ENCODE measurements around the gene HMX3.

Gene HMX3

GRCh38 chr10:123135415-123136141, at the start of gene HMX3:
HMX3 (plus strand) TSS chr10:123135970; CDS start chr10:123136051, 81 bp downstream.
- DNase-seq (ENCODE audit: extremely low read depth, low read depth), result no peak
- TF ChIP-seq, protein P1, sequence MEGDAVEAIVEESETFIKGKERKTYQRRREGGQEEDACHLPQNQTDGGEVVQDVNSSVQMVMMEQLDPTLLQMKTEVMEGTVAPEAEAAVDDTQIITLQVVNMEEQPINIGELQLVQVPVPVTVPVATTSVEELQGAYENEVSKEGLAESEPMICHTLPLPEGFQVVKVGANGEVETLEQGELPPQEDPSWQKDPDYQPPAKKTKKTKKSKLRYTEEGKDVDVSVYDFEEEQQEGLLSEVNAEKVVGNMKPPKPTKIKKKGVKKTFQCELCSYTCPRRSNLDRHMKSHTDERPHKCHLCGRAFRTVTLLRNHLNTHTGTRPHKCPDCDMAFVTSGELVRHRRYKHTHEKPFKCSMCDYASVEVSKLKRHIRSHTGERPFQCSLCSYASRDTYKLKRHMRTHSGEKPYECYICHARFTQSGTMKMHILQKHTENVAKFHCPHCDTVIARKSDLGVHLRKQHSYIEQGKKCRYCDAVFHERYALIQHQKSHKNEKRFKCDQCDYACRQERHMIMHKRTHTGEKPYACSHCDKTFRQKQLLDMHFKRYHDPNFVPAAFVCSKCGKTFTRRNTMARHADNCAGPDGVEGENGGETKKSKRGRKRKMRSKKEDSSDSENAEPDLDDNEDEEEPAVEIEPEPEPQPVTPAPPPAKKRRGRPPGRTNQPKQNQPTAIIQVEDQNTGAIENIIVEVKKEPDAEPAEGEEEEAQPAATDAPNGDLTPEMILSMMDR (IDR thresholded peaks at IDR 0.05; ENCODE audit: low read depth, low read length), result no peak

GRCh38 chr10:123086281-123086680, 49.5 kb upstream of the HMX3 start:
- TF ChIP-seq, protein P1 (IDR thresholded peaks at IDR 0.05; ENCODE audit: low read depth, low read length), result no peak
- DNase-seq (ENCODE audit: extremely low read depth, low read depth), result no peak

GRCh38 chr10:123087348-123087747, 48.4 kb upstream of the HMX3 start:
- DNase-seq (ENCODE audit: extremely low read depth, low read depth), result no peak
- TF ChIP-seq, protein P1 (IDR thresholded peaks at IDR 0.05; ENCODE audit: low read depth, low read length), result no peak

- TF ChIP-seq, protein P1 (IDR thresholded peaks at IDR 0.05; ENCODE audit: low read depth, low read length), result no peak
- no peak for DNase-seq (ENCODE audit: extremely low read depth, low read depth)
These were observed 48.0 kb upstream of the HMX3 start for GRCh38 chr10:123087786-123088185.

DNA sequence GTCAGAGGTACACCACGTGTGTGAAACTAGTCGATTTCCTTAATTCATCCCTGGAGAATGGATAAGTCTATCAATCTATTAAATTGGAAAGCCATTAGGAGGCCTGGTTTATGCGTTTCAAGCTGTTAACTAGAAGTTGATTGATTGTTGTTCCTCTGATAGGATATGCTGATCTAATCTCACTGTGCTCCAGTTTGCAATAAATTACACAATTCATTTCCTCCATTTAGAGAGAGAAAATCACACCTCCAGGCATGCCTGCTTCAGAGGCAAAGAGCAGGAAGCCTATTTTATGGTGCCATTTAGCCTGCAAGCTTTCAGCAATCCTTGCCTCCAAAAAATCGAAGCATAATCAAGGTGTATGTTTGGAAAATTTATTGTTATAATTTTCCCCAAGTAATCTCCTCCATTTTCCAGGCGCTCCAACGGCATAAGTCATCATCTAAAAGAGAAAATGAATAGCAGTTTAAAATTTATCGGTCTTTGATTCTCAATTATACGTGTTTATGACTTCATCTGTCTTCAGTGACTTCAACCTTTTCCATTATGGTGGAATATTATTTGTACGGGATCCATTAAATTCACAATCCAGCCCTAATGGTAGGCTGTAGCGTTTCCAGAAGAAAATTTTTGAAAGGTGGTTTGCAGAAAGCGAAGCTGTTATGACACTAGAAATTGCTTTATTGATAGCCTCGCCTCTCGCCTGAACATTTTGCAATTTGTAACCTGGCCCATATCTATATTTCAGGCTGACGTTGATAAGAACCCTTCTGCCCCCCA, 42.9 kb upstream of the HMX3 start:
- TF ChIP-seq, protein P1 (IDR thresholded peaks at IDR 0.05; ENCODE audit: low read depth, low read length), result no peak

GRCh38 chr10:123093489-123093888, 42.3 kb upstream of the HMX3 start:
- TF ChIP-seq, protein P1 (IDR thresholded peaks at IDR 0.05; ENCODE audit: low read depth, low read length), result no peak
- no peak for DNase-seq (ENCODE audit: extremely low read depth, low read depth)

More for the DNA sequence above, 42.9 kb upstream of the HMX3 start:
- DNase-seq (ENCODE audit: extremely low read depth, low read depth), result no peak

GRCh38 chr10:123096452-123096851, 39.3 kb upstream of the HMX3 start:
- TF ChIP-seq, protein P1 (IDR thresholded peaks at IDR 0.05; ENCODE audit: low read depth, low read length), result no peak
- no peak for DNase-seq (ENCODE audit: extremely low read depth, low read depth)

All from AG09319 (cell line).